Measurements from ENCODE around the gene UBE3D.

- TF ChIP-seq ZBTB6 (tag by site-specific recombination; IDR thresholded peaks at IDR 0.05) = no peak
- TF ChIP-seq ZNF114 (tag by site-specific recombination; IDR thresholded peaks at IDR 0.05) = no peak
- TF ChIP-seq ZNF830 (tag by site-specific recombination; IDR thresholded peaks at IDR 0.05; ENCODE audit: low read depth) = no peak
- TF ChIP-seq ATF2 (tag by site-specific recombination; IDR thresholded peaks at IDR 0.05; ENCODE audit: low read depth) = no peak
- TF ChIP-seq ZEB2 (tag by site-specific recombination; IDR thresholded peaks at IDR 0.05) = no peak
Measured at GRCh38 chr6:82867946-82868345, 197.7 kb downstream of the UBE3D start.

Measured in HEK293 (cell line).